Inferior parietal cortex (tissue), 1 donor: ENCODE results near the gene SLC35B1.
"Not testable (repeated sequence)": the region's sequence is repeated elsewhere in the genome, so short reads cannot be mapped to it uniquely, and the experiment has no call there.

Experiments used
- DNase-seq: peaks from one replicate; pipeline ENCODE4 v3.0.0-alpha.2; 2016; ENCODE audit errors: extremely low spot score

SLC35B1 gene

DNA sequence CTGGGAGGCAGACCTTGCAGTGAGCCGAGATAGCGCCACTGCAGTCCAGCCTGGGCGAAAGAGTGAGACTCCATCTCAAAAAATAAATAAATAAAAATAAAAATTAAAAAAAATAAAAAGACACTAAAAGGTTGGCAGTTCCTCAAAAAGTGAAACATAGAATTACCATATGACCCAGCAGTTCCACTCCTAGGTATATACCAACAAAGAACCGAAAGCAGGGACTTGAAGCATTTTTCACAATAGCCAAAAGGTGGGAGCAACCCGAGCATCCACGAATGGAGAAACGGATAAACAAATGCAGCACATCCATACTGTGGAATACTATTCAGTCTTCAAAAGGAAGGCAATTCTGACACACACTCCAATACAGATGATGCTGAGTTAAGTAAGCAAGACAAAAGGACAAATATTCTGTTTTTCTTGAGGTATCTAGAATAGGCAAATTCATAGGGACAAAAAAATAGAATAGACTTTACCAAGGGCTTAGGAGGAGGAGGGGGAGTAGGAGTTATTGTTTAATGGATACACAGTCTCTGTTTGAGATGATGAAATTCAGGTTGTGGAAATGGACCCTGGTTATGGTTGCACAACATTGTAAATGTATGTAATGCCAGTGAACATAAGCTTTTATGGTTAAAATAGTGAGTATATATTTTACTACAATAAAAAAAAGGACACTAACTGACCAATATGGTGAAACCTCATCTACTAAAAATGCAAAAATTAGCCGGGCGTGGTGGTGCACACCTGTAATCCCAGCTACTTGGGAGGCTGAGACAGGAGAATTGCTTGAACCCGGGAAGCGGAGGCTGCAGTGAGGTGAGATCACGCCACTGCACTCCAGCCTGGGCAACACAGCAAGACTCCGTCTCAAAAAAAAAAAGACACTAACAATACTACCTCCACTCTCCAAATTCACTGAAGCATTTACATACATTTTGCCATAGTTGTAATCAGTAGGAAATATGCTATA, 27.0 kb upstream of the SLC35B1 start:
- no peak for DNase-seq

DNA sequence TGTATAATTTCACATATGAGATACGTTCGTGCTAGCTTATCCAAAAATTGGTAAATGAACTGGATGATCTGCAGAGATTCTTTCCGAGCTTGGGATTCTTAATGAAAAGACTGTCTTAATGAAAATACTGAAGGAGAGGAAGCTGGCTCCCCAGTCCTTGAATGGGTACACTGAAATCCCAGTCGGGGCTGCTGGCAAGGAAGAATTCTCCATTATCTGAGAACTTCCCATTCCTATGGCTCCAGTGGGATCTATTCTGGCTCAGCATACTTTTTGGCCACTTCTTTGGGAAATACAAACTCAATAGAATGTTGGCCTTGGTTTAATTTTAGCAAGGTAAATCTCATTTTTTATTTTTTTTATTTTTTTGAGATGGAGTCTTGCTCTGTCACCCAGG, 23.7 kb upstream of the SLC35B1 start:
- no peak for DNase-seq

DNA sequence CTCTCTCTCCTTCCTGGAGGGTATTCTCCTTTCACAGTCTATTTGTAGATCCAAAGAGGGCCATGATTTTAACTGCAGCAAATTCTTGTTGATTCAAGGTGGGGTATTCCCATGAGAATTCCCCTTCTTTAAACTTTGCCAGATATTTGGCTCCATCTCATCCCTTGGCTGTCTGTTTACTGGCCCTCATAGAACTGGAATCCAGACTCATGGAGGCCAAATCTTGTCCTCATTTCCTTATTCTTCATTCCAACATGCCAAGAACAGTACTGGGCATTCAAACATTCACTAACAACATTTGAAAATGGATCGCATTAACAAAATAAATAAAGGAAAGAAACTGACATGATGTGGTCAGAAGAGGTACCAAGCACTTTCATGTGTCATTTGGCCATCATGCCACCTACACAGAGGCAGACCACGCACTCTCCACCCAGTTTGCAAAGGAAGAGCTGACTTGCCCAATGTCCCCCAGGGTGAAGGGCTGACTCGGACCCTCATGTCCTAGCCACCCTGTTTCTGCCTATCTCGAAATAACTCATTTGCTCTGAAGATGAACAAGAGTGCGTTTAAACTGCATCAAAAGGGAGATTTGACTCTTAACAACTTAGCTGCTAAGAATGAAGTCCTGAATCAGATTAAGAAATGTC, 23.1 kb upstream of the SLC35B1 start:
- DNase-seq: no peak

DNA sequence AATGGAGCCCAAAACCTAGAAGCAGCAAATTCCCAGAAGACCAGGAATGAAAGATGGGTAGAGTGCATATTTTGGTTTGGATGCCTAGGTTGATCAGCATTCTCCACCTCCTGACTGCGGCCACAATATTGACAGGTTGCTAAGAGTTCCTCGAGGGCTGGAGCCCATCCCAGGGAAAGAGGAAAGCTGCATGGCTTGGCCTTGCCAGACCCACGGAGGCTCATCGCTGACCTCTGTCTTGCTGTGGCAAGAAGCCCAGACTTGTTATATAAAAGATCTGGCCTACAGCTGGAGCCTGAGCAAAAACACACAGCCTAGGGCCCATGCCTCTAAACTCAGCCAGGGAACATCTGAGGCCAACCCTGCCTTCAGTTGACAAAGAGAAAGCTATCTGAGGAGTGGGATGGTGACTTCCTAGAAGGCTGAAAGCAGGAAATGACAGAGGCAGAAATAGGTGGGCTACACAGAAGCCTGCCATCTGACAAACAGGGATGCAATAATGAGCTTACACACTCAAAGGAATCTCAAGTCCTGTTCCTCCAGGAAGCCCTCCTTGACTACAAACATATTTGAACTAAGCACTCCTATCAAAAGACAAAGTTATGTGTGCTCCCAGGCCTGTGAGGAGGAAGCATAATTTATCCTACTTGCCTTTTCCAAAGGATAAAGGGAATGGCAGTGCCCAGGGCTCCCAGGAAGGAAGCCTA, 22.5 kb upstream of the SLC35B1 start:
- DNase-seq: no peak

DNA sequence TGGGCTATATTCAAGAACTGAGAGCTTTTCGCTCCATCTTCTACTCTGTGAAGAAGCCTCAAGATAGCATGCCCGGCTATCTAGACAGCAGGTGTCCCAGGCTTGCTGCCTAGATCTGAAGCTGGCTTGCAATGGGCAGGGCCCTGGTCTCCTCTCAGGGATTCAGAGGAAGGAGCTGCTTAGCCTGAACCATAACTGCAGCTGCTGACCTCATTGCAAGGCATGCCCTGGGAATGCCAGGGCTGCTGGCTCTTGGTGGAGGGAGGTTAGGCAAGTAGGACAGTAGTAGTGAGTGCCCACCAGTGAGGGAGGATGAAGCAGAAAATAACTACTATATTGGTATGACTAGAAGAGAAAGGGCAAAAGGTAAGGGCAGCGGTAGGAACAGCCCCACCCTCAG, 21.3 kb upstream of the SLC35B1 start:
- DNase-seq: no peak

DNA sequence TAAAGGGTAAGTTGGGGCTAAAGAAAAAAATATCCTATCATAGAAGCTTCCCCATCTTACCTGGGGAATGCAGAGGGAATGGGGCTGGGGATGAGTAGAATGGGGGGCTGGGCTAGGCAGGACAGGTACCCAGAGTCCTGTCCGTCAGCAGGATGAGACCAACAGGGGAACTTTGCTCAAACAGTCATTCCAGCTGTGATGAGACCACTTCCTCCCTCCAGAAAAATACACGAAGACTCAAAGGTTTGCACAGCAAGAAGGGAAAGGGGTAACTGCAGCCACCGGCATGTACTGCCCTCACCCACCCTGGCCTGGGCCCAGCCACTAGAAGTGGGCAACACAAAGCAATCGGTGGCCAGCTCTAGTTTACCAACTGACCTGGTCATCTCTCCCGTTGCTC, 20.7 kb upstream of the SLC35B1 start:
- no peak for DNase-seq

DNA sequence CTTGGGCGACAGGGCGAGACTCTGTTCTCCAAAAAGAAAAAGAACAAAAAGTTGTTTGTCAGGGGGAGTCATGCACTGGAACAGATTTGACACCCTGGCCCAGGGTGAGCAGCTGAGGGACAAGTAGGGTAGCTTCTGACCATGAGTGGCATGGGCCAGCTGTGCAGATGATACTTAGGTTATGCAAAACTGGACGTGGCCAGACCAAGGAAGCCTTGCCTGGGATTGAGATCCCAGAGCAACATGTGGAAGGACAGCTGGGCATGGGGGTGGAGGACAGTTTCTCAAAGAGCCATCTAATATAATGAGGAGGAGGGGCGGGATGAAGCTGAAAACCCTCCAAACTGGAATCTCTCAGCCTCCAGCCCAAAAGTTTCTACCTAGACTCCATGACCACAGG, 19.6 kb upstream of the SLC35B1 start:
- no peak for DNase-seq

DNA sequence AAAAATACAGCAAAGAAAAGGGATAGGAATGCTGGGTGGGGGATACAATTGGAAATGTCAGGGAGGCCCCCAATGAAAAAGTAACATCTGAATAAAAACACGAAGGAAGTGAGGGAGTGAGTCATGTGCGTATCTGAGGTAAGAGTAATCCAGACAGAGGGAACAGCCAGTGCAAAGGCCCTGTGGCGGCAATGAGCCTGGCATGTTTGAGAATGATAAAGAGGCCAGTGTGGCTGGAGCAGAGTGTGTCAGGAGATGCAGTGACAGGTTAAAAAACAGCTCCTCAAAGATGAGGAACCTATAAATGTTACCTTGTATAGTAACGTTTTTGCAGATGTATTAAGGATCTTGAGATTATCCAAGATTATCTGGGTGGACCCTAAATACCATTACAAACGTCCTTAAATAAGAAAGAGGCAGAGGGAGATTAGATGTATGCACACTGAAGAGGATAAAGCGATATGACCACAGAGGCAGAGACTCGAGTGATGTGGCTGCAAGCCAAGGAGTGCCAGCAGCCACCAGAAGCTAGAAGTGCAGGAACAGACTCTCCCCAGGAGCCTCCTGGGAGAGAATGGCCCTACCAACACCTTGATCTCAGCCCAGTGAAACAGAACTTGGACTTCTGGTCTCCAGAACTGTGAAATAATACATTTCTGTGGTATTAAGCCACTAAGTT, 17.8 kb upstream of the SLC35B1 start:
- no peak for DNase-seq

DNA sequence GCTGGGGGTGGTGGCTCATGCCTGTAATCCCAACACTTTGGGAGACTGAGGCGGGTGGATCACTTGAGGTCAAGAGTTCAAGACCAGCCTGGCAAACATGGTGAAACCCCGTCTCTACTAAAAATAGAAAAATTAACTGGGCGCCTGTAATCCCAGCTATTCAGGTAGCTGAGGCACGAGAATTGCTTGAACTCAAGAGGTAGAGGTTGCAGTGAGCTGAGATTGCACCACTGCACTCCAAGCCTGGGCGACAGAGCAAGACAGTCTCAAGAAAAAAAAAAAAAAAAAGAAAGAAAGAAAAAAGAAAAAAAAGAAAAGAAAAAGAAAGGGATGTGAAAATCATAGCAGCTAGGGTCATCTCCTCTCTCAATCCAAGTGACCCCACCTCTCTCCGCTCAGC, 16.8 kb upstream of the SLC35B1 start:
- not testable (repeated sequence) for DNase-seq

DNA sequence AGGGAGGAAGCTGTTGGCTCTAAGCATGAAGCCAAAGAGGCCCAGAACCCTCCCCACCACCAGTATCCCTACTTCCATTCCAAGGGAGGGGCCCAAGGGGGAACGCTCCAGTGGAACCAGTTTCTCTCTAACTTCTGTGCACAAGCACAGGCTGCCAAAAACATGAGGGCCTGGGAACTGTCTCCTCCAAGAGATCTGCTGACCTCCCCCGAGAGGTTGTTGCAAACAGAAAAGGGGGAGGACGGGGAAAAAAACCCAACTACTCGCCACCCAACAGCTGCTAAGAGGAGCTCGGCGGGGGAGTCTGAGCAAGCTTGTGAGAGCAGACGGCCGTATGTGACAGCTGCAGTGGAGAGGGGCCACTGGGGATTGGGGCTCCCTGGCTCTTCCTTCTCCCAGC, 15.7 kb upstream of the SLC35B1 start:
- DNase-seq: no peak

DNA sequence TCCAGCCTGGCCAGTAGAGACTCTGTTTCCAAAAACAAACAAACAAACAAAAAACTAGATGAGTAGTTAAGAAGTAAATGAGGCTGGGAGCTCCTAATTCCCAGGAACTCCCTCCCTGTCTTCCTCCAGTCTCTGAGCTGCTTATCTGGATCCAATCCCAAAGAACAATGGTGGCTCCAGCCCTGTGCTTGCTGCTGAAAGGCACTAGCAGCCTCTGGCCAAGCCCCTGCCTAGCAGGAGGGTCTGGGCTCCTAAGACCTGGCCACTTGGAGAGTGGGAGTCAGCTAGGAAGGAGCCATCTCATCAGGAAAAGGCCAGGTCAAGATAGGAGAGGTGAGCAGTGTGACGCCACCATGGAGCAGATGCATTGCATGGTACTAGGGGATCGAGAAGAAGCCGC, 14.3 kb upstream of the SLC35B1 start:
- no peak for DNase-seq

DNA sequence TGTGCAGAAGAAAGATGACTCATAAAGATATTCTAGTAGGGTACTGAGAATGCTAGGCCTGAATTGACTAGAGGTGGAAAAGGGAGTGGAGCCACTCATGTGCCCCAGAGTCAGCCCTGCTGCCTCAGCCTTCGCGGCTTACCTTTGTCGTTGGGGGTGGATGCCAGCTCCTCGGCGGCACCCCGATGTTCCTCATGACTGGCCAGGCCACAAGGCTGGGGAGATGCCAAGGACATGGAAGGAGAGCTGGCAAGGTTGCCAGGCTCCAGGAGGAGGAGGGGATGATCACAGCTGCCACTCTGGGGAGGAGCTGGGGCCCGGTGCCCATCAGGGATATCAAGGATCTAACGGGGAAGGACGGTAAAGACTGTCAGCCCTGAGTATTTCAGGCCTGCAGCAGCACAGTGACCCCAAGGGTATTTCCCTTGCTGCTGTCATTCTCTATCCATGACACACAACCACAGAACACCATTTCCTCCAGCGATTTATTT, 9.7 kb upstream of the SLC35B1 start:
- no peak for DNase-seq

DNA sequence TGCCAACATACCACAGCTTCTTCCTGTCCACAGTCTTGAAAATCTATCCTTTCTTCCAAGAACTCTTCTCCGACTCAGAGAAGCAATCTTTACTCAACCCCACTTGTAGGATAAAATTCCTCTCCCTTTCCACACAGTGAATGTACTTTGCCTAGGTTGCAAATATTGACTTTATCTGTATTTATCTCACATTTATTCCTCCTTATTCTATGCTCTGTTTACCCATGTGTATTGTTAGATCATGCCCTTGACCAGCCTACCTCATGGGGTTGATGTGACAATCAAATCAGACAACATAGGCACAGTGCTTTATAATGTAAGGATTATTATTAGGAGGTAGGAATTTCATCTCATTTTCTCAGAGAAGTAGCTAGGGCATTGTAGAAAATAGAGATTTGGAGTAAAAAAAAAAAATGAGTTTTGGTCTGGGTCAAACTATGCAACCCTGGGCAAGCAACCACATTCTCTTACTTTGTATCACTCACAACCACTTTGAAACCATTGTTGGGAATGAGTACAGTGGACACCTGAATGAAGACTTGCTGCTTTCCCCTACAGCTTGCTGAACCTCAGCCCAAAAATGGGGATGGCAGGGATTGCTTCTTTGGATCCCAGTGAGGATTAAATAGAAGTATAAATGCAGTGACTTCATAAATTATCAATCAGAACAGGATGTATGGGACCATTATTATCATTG, 9.1 kb upstream of the SLC35B1 start:
- no peak for DNase-seq

DNA sequence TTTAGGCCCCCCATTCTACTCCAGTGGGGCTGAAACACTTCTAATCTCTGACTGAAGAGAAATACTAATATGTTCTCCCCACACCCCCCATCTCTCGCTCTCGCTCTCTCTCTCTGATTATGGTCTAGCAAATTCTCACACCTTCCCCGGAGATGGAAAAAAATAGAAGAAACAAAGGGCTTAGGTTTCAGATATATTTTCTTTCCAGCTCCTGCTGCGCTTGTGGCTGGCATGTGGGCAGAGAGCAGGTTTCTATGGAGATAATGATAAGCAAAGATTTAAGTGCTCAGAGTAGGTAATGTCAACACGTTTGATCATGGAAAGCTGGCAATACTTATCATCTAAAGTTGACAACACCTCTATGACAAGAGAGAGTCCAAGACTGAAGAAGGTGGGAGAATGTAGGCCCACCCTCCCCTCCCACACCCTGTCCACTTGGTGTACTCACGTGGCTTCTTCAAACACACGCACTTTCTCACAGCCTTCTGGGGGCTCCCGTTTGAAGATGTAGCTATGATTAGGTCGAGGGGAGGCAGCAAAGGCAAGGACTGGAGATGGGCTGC, 8.0 kb upstream of the SLC35B1 start:
- no peak for DNase-seq

DNA sequence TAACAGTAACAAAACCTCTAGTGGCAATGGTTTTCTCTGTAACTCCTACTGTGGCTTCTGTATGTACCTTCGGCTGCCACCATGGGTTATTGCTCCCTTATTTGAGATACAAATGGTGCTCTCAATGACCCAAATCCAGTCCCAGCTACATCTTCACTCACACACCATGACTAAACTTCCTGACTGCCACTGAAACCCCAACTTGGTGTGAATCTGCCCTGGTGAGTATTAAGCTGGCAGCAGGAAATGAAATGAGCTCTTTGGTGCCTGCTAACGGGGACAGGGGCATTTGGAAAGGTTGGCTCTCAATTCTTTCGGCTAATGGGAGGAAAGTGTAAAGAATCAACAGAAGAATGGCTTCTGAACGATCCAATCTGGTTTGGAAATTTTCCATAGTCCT, 7.5 kb upstream of the SLC35B1 start:
- no peak for DNase-seq

DNA sequence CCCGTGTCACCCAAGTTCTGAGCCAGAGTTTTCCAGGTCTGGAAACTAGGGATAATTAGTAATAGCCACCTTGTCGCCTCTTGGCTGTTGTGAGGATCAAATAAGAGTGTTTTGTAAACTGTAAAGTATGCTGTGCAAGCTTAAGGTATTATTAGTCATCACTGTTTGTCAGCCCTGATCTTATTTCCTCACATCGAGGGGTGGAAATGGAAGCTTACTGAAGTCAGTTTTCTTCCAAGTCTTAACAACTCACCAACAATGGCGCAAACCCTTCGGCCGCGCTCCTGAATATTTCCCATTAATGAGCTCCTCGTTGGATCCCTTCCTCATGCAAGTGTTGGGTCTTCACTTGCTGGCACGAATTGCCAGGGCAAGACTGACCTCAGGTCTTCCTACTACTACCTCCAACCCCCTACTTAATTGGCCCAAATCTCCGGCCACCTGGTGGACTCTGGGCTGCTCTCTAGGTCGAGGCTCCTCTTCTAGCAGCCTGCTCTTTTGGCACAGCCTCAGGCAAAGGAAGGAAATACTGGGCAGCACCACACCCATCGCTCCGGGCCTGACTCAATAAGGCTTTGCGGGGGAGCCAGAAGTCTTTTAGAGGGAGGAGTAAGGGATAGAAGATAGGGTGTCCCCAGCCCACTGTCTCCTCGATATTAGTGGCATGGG, 885 bp upstream of the SLC35B1 start:
- no peak for DNase-seq

DNA sequence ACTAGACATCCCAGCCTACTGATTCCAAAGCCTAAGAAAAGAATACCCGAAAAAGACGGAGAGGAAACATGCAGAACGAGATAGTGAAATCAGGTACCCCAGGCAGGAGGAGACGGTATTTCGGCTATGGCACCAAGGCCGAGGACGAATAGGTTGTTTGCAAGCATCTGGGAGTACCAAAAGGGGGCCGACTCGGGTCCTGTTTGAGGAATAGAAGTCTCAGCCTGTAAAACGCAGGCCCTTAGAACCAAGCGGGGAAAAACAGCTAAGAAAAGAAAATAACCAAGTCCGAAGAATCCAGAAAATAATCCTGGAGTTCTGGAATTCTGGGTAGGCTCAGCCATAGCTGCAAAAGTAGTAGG, 537 bp downstream of the SLC35B1 start:
- no peak for DNase-seq

DNA sequence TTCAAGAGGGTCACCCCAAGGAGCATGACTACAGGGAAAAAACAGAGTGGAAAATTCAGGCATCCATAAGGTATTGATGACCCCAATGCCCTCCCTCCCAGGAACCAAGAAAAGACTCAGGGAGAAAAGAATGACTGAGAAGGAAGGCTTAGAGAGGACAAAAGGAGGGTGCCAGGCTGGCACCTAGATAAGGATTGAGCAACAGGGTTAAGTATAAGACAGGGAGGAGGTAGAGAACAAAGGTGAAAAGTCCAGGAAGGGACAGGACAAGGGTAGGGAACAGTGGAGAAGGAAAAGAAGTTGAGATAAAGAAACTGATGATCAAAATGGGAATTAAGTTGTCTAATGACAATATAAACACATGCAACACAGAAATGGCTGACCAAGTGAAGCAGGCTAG, 2.5 kb downstream of the SLC35B1 start:
- DNase-seq: no peak

DNA sequence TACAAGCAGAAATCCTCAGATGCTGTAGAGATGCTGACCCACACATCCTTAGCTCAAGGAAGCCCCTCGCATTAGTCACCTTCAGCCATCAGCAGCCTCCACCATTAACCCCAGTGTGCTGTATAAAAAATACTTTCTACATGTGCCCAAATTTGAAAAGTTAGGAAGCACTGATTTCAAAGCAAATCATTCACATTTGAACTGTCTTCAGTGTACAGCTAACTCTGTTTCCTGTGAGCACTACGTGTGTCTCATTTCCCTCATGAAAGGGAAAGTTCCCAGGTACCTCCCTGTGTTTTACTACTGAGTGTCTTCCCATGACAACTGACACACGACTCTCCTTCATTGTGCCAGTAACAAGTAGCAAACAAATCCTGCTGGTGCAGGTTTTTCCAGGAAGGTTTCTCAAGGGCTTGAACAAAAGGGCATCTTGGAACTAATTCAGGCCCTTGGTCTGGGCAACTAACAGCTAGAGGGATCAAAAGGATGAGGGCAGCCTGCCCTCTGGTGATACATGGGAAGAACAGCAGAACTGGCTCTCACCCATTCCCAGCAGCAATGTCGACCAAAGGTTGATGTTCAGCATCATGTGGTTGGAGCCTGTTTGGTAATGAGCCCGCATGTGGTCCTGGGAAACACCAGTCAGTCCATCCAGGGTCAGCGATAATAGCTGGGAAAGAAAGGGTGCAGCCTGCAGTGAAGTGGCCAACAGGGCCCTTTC, 4.0 kb downstream of the SLC35B1 start:
- DNase-seq: no peak

DNA sequence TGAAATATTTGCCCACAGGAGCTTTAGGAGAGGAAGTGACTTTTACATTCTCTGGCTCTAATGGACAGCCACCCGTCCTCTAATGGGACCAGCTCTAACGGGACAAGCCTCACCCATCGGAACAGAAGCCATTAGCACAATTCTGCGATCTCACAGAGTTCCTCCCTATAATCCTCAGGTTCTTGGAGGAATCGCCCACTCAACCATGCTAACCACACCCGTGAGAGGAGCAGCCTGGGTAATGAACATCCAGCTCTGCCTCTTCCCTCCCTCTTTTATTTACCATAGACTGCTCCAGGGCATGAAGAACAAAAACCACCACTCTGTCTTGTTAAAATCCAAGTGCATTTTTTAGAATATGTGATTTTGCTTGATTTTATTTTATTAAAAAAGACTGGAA, 6.8 kb downstream of the SLC35B1 start:
- no peak for DNase-seq
